ENCODE results near the gene SMOC2. TPM values are rescaled to one million over a fixed set of nuclear protein-coding genes. Genes with fewer than 3 reads are reported as not detected.

Gene SMOC2
- total RNA-seq, 1 experiment from 2014 or later: 2.1 TPM

- WGBS (ENCODE audit: extremely low coverage, insufficient read length, low lambda C conversion rate): no CpG with 5 or more reads among the region's 10 CpGs
- no peaks in the 10 kb centered on the region for H3K79me2 ChIP-seq (ENCODE audit: insufficient read depth, low read length)
- H3K9me3 ChIP-seq (ENCODE audit: control insufficient read depth, low read depth, low read length): no peaks in the 10 kb centered on the region
- H3K18ac ChIP-seq (ENCODE audit: insufficient read length, low read depth, low read length): no peak overlapping the region
- Mint-ChIP-seq H3K9me3 (no peaks in the 10 kb centered on the region), H3K27me3 (ENCODE audit: low read depth) (no peaks in the 10 kb centered on the region), H3K4me1 (peaks cover 14 to 20% of the 10 kb centered on the region in 2 experiments), H3K36me3 (ENCODE audit: insufficient read depth in 1 of 3, low read depth in 3 of 3) (no peaks in the 10 kb centered on the region; a peak in 1 of 7 replicates), H3K4me3 (no peak overlapping the region), H3K27ac (no peak overlapping the region)
- H2BK5ac ChIP-seq (ENCODE audit: insufficient read length, low read length): no peak overlapping the region
- no peak for TF ChIP-seq CTCF (conservative IDR thresholded peaks at IDR 0.05)
- no peak overlapping the region for H3K4me2 ChIP-seq (ENCODE audit: insufficient read depth, insufficient read length, low read length)
- no peak overlapping the region for H3T11ph ChIP-seq (ENCODE audit: low read length)
- no peak overlapping the region for H4K8ac ChIP-seq (replicated peaks; ENCODE audit: insufficient read length, low read depth, low read length)
- peak; percentile 45 for DNase-seq
- H3K14ac ChIP-seq (ENCODE audit: insufficient read depth, low read length): peak overlapping the region; percentile 1; the same call in 1 of the 2 replicates
- no peaks in the 10 kb centered on the region for H3K4me1 ChIP-seq (ENCODE audit: insufficient read depth, low read length)
- no peak overlapping the region for H2BK15ac ChIP-seq (ENCODE audit: low read depth, low read length)
- no peaks in the 10 kb centered on the region for H3K27me3 ChIP-seq (ENCODE audit: insufficient read depth, low read length)
- no peak overlapping the region for H2BK120ac ChIP-seq (ENCODE audit: low read depth, low read length, poor library complexity, severe bottlenecking)
- no peak overlapping the region for H4K91ac ChIP-seq (ENCODE audit: insufficient read length, low read depth, low read length)
- H4K5ac ChIP-seq (ENCODE audit: insufficient read length, low read depth, low read length): no peak overlapping the region
- no peak overlapping the region for H2BK12ac ChIP-seq (ENCODE audit: insufficient read length, low read depth, low read length)
- no peak overlapping the region for H2BK20ac ChIP-seq (ENCODE audit: low read depth, low read length, poor library complexity, severe bottlenecking)
- no peak overlapping the region for H3K23ac ChIP-seq (ENCODE audit: insufficient read length, low read depth, low read length)
- H3K27ac ChIP-seq (ENCODE audit: insufficient read length, low read depth, low read length): no peak overlapping the region
- no peak overlapping the region for H3K9ac ChIP-seq (ENCODE audit: extremely low read depth, insufficient read length, low read length)
- H4K20me1 ChIP-seq (ENCODE audit: control insufficient read depth, insufficient read depth, insufficient read length): no peaks in the 10 kb centered on the region
- no peak overlapping the region for H3K56ac ChIP-seq (ENCODE audit: insufficient read length, low read depth, low read length)
- no peaks in the 10 kb centered on the region for H3K23me2 ChIP-seq (ENCODE audit: insufficient read length, low read depth, low read length, poor library complexity, severe bottlenecking)
- H3K79me1 ChIP-seq (ENCODE audit: insufficient read depth, low read depth, low read length, poor library complexity, severe bottlenecking): no peaks in the 10 kb centered on the region
- no peak overlapping the region for H2AFZ ChIP-seq (ENCODE audit: low read length)
- H2AK5ac ChIP-seq (ENCODE audit: insufficient read length, low read length): no peak overlapping the region
- H3K4ac ChIP-seq (ENCODE audit: low read depth, low read length): no peak overlapping the region
Measured at GRCh38 chr6:168496997-168497331, 56.0 kb downstream of the SMOC2 start.
